Liver (tissue), 3 donors: Measurements from ENCODE around the gene KDM2A.
A peak's percentile ranks its signal among the peaks of the same experiment; 100 is the strongest.

Source experiments
- EGR1 ChIP-seq, 2 donors: IDR thresholded peaks; 2 replicates each; pipeline ENCODE4 v1.6.1; 2016 to 2018; ENCODE audit warnings: antibody characterized with exemption in 2 of 2, low read depth in 2 of 2
- GABPA ChIP-seq, 2 donors: IDR thresholded peaks in 1 of 2; conservative IDR thresholded peaks in 1 of 2; 2 replicates each; pipeline ENCODE4 v1.6.1; 2016; ENCODE audit warnings: antibody characterized with exemption in 2 of 2, mild to moderate bottlenecking in 1 of 2, moderate library complexity in 1 of 2
- JUND ChIP-seq, 2 donors: IDR thresholded peaks; 2 replicates each; pipeline ENCODE4 v1.6.1; 2016; ENCODE audit warnings: antibody characterized with exemption in 2 of 2
- NR2F2 ChIP-seq: IDR thresholded peaks from 2 replicates; pipeline ENCODE4 v1.6.1; 2016; ENCODE audit warnings: antibody characterized with exemption
- RAD21 ChIP-seq, 2 donors: IDR thresholded peaks; 2 replicates each; pipeline ENCODE4 v1.6.1; 2016; ENCODE audit warnings: antibody characterized with exemption in 2 of 2, mild to moderate bottlenecking in 2 of 2
- SP1 ChIP-seq: IDR thresholded peaks from 2 replicates; pipeline ENCODE4 v1.6.1; 2018; ENCODE audit warnings: antibody characterized with exemption, mild to moderate bottlenecking
- TAF1 ChIP-seq: conservative IDR thresholded peaks from 2 replicates; pipeline ENCODE4 v1.6.1; 2016; ENCODE audit warnings: antibody characterized with exemption, mild to moderate bottlenecking
- TF ChIP-seq, protein P1 (sequence below): fragments of 150-350 bp; IDR thresholded peaks from 2 replicates; pipeline ENCODE4 v1.5.1; 2017; ENCODE audit warnings: improper control_type of control experiment, low read depth, low read length; ENCODE audit not compliant: missing input control
- TF ChIP-seq, protein P2 (sequence below): IDR thresholded peaks from 2 replicates; pipeline ENCODE4 v1.6.1; 2016; ENCODE audit warnings: antibody characterized with exemption
- TF ChIP-seq, protein P3 (sequence below): IDR thresholded peaks from 2 replicates; pipeline ENCODE4 v1.6.1; 2016; ENCODE audit warnings: antibody characterized with exemption
- TF ChIP-seq, protein P4 (sequence below): IDR thresholded peaks from 2 replicates; pipeline ENCODE4 v1.6.1; 2016; ENCODE audit warnings: antibody characterized with exemption, mild to moderate bottlenecking
- donor health status: healthy.
- donor health status: healthy.

DNA sequence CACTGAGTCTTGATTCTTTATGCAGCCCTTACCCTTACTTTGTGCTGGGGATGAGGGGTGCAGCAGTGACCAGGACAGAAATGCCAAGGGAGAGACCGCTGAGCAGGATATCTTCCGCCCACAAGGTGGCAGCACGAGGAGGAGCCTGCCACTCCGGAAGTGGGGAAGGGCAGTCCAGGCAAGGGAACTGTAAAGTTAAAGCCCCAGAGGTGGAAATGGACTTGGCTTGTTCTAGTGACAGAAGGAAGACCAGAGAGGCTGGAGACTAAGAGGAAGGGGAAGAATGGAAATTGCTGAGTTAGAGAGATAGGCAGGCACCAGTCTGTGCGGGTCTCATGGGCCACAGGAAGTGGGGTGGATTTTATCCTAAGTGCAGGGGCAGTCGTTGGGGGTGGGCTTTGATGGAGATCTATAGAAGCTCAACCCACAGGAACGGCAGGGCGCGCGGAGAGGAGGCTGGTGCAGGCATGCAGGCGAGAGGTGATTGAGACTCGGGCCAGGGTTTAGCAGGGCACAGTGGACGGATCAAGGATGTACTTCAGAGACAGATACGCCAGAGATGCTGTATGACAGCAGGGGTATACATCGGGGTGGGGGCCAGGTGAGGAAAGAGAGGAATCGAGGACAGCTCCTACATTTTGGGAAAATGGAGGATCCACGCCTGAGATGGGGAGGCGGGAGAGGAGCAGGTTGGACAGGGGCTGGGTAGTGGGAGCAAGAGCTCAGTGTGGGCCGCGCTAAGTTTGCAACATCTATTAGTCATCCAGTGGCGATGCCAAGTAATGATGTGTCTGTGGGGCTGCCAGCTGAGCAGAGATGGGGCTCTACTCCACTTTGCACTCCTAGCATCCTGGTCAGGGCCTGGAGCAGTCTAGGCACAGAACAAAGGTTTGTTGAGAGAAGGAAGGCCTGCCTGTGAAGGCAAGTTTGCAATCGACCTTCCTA, 143.9 kb downstream of the KDM2A start:
- TF ChIP-seq, protein P1, sequence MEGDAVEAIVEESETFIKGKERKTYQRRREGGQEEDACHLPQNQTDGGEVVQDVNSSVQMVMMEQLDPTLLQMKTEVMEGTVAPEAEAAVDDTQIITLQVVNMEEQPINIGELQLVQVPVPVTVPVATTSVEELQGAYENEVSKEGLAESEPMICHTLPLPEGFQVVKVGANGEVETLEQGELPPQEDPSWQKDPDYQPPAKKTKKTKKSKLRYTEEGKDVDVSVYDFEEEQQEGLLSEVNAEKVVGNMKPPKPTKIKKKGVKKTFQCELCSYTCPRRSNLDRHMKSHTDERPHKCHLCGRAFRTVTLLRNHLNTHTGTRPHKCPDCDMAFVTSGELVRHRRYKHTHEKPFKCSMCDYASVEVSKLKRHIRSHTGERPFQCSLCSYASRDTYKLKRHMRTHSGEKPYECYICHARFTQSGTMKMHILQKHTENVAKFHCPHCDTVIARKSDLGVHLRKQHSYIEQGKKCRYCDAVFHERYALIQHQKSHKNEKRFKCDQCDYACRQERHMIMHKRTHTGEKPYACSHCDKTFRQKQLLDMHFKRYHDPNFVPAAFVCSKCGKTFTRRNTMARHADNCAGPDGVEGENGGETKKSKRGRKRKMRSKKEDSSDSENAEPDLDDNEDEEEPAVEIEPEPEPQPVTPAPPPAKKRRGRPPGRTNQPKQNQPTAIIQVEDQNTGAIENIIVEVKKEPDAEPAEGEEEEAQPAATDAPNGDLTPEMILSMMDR, result peak; percentile 83
- TF ChIP-seq, protein P2, sequence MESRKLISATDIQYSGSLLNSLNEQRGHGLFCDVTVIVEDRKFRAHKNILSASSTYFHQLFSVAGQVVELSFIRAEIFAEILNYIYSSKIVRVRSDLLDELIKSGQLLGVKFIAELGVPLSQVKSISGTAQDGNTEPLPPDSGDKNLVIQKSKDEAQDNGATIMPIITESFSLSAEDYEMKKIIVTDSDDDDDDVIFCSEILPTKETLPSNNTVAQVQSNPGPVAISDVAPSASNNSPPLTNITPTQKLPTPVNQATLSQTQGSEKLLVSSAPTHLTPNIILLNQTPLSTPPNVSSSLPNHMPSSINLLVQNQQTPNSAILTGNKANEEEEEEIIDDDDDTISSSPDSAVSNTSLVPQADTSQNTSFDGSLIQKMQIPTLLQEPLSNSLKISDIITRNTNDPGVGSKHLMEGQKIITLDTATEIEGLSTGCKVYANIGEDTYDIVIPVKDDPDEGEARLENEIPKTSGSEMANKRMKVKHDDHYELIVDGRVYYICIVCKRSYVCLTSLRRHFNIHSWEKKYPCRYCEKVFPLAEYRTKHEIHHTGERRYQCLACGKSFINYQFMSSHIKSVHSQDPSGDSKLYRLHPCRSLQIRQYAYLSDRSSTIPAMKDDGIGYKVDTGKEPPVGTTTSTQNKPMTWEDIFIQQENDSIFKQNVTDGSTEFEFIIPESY, result no peak
- TF ChIP-seq SP1 (peak; percentile 64), JUND (IDR thresholded peaks at IDR 0.05) (no peak), EGR1 (IDR thresholded peaks at IDR 0.05; ENCODE audit: low read depth in 2 of 2) (no peak), TAF1 (no peak), RAD21 (IDR thresholded peaks at IDR 0.05) (peak; percentile 85 to 92), GABPA (IDR thresholded peaks at IDR 0.05 in 1 of 2, conservative IDR thresholded peaks at IDR 0.05 in 1 of 2) (peak in 1 of 2 donors; percentile 26), NR2F2 (peak; percentile 57)
- TF ChIP-seq, protein P3, sequence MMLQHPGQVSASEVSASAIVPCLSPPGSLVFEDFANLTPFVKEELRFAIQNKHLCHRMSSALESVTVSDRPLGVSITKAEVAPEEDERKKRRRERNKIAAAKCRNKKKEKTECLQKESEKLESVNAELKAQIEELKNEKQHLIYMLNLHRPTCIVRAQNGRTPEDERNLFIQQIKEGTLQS, result no peak
- TF ChIP-seq, protein P4, sequence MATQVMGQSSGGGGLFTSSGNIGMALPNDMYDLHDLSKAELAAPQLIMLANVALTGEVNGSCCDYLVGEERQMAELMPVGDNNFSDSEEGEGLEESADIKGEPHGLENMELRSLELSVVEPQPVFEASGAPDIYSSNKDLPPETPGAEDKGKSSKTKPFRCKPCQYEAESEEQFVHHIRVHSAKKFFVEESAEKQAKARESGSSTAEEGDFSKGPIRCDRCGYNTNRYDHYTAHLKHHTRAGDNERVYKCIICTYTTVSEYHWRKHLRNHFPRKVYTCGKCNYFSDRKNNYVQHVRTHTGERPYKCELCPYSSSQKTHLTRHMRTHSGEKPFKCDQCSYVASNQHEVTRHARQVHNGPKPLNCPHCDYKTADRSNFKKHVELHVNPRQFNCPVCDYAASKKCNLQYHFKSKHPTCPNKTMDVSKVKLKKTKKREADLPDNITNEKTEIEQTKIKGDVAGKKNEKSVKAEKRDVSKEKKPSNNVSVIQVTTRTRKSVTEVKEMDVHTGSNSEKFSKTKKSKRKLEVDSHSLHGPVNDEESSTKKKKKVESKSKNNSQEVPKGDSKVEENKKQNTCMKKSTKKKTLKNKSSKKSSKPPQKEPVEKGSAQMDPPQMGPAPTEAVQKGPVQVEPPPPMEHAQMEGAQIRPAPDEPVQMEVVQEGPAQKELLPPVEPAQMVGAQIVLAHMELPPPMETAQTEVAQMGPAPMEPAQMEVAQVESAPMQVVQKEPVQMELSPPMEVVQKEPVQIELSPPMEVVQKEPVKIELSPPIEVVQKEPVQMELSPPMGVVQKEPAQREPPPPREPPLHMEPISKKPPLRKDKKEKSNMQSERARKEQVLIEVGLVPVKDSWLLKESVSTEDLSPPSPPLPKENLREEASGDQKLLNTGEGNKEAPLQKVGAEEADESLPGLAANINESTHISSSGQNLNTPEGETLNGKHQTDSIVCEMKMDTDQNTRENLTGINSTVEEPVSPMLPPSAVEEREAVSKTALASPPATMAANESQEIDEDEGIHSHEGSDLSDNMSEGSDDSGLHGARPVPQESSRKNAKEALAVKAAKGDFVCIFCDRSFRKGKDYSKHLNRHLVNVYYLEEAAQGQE, result no peak
